Gastrocnemius medialis (tissue), 4 donors: ENCODE measurements around the gene APOBEC2. TPM values are rescaled to one million over a fixed set of nuclear protein-coding genes. Genes with fewer than 3 reads are reported as not detected.

Experiments used
- ATAC-seq, 2 donors: fragments of 150-250 bp; one replicate each; pipeline ENCODE4 v1.9.1; 2016
- DNase-seq, 2 donors: peaks; one replicate each; pipeline ENCODE4 v3.0.0-alpha.2; 2019
- H3K27ac ChIP-seq, 4 donors: fragments of 200-600 bp; sonication (generic); 1 replicate in 1 of 4; 2 replicates in 3 of 4; pipeline ENCODE4 v1.5.1; 2016 to 2018; ENCODE audit warnings: mild to moderate bottlenecking in 2 of 4, moderate library complexity in 1 of 4
- H3K27me3 ChIP-seq, 3 donors: fragments of 200-600 bp; sonication (generic) in 2 of 3; 1 replicate in 1 of 3; 2 replicates in 2 of 3; pipeline versions ENCODE4 v1.5.1 to v1.6.0; 2016 to 2019; ENCODE audit warnings: mild to moderate bottlenecking in 1 of 3, moderate library complexity in 1 of 3
- H3K36me3 ChIP-seq, 2 donors: fragments of 200-600 bp; sonication (generic) in 1 of 2; one replicate each; pipeline ENCODE4 v1.5.1; 2017 to 2018
- H3K4me1 ChIP-seq, 2 donors: fragments of 200-600 bp; sonication (generic) in 1 of 2; one replicate each; pipeline ENCODE4 v1.5.1; 2016 to 2017; ENCODE audit warnings: mild to moderate bottlenecking in 2 of 2
- H3K4me3 ChIP-seq, 4 donors: fragments of 200-600 bp; sonication (generic) in 3 of 4; 1 replicate in 1 of 4; 2 replicates in 3 of 4; pipeline ENCODE4 v1.5.1; 2016 to 2019; ENCODE audit warnings: mild to moderate bottlenecking in 2 of 4
- H3K9me3 ChIP-seq, 3 donors: fragments of 200-600 bp; sonication (generic) in 2 of 3; 1 replicate in 1 of 3; 2 replicates in 2 of 3; pipeline ENCODE4 v1.5.1; 2016 to 2019
- POLR2A ChIP-seq, 2 donors: fragments of 450-650 bp; IDR thresholded peaks; one replicate each; pipeline ENCODE4 v1.6.1; 2017; ENCODE audit warnings: antibody characterized with exemption in 2 of 2, mild to moderate bottlenecking in 2 of 2, moderate library complexity in 2 of 2
- in situ Hi-C, 4 donors: fragments of 200-750 bp; cut with MboI; loops; one replicate each; pipeline versions ENCODE4 v1.15.0 to v1.8.0; 2017; ENCODE audit warnings: low sequenced_read_pairs in 4 of 4
- intact Hi-C: fragments of 100-400 bp; cut with DNase I; formaldehyde crosslinking; loops from one replicate; pipeline ENCODE4 v1.15.1; 2023; ENCODE audit warnings: low total_unique reads
- total RNA-seq, 4 donors: library from RNA; depleted of rRNA; stranded (reverse); fragments of >200 nt; gene quantifications; one replicate each; pipeline versions ENCODE4 v1.1.0 to v1.2.3, GENCODE V29; 2016
- TF ChIP-seq, protein P1 (sequence below), 5 experiments: fragments of 450-650 bp in 3 of 5; fragments of 200-600 bp in 2 of 5; sonication (generic) in 2 of 5; IDR thresholded peaks in 4 of 5; conservative IDR thresholded peaks in 1 of 5; 1 replicate in 4 of 5; 2 replicates in 1 of 5; pipeline ENCODE4 v1.5.1; 2016 to 2019; ENCODE audit warnings: antibody characterized with exemption in 5 of 5, mild to moderate bottlenecking in 3 of 5, moderate library complexity in 3 of 5

The APOBEC2 gene
- total RNA-seq, 4 donors from 2014 or later, result 93.9 to 315 (median 106) TPM

- Histone ChIP-seq H3K27ac (no peak overlapping the region), H3K27me3 (no peaks in the 10 kb centered on the region), H3K4me1 (peaks cover 13 to 18% of the 10 kb centered on the region in 2 donors), H3K4me3 (no peak overlapping the region), H3K36me3 (peaks cover 0 to 39% of the 10 kb centered on the region in 2 donors), H3K9me3 (no peaks in the 10 kb centered on the region)
- TF ChIP-seq, protein P1, sequence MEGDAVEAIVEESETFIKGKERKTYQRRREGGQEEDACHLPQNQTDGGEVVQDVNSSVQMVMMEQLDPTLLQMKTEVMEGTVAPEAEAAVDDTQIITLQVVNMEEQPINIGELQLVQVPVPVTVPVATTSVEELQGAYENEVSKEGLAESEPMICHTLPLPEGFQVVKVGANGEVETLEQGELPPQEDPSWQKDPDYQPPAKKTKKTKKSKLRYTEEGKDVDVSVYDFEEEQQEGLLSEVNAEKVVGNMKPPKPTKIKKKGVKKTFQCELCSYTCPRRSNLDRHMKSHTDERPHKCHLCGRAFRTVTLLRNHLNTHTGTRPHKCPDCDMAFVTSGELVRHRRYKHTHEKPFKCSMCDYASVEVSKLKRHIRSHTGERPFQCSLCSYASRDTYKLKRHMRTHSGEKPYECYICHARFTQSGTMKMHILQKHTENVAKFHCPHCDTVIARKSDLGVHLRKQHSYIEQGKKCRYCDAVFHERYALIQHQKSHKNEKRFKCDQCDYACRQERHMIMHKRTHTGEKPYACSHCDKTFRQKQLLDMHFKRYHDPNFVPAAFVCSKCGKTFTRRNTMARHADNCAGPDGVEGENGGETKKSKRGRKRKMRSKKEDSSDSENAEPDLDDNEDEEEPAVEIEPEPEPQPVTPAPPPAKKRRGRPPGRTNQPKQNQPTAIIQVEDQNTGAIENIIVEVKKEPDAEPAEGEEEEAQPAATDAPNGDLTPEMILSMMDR (IDR thresholded peaks at IDR 0.05 in 4 of 5, conservative IDR thresholded peaks at IDR 0.05 in 1 of 5), result no peak
- no peak for TF ChIP-seq POLR2A (IDR thresholded peaks at IDR 0.05)
- intact Hi-C loops, result no loop called here
- DNase-seq (no peak), ATAC-seq (no peak)
- in situ Hi-C loops, result no loop called here
Observed at GRCh38 chr6:41080621-41081020, 27.6 kb downstream of the APOBEC2 start.

DNA sequence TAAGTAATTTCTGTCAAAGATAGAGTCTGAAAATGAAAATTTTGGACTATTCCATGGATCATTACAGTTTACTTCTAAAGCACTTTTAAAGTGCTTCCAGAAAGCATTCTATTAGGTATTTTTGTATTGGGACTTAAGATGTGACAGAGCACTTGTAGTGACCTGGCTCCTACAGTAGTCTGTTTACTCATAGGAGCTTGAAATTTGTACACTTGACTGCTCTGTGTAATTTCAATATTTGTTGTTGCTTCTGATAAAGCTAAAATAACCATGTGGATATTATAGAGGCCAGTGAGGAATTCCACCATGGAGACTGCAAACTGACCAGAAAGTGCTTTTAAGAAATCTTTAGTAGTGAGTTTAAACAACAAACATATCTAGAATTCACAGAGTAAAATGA, 30.1 kb downstream of the APOBEC2 start:
- intact Hi-C loops (no loop called here), in situ Hi-C loops (no loop called here)
- Histone ChIP-seq H3K4me3 (no peak overlapping the region), H3K27ac (no peak overlapping the region), H3K36me3 (peaks cover 0 to 52% of the 10 kb centered on the region in 2 donors), H3K27me3 (no peaks in the 10 kb centered on the region), H3K4me1 (no peaks in the 10 kb centered on the region), H3K9me3 (no peaks in the 10 kb centered on the region)
- DNase-seq, result no peak
- TF ChIP-seq, protein P1 (IDR thresholded peaks at IDR 0.05 in 4 of 5, conservative IDR thresholded peaks at IDR 0.05 in 1 of 5), result no peak
- no peak for TF ChIP-seq POLR2A (IDR thresholded peaks at IDR 0.05)
- ATAC-seq, result no peak

DNA sequence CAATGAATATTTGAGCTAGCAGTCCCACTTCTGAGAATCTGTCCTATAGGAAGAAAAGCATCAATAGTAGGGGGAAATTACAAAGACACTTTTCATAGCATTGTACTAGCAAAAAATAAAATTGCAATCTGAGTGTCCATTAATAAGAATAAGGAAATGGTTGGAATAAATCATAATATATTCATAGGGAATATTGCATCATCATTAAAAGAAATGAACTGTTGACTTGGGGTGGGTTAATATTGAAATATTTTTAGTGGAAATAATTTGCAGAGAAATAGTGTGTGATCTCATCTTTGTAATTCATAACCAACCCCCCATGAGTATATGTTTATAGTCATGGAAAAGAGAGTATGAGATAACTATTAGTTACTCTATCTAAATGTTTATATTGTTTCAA, 32.2 kb downstream of the APOBEC2 start:
- peaks cover 0 to 56% of the 10 kb centered on the region in 2 donors for H3K36me3 ChIP-seq
- H3K27ac ChIP-seq, result no peak overlapping the region
- no peaks in the 10 kb centered on the region for H3K27me3 ChIP-seq
- no peak overlapping the region for H3K4me3 ChIP-seq
- no peak for ATAC-seq
- intact Hi-C loops, result no loop called here
- DNase-seq, result no peak
- TF ChIP-seq, protein P1 (IDR thresholded peaks at IDR 0.05 in 4 of 5, conservative IDR thresholded peaks at IDR 0.05 in 1 of 5), result no peak
- TF ChIP-seq POLR2A (IDR thresholded peaks at IDR 0.05), result no peak
- no peaks in the 10 kb centered on the region for H3K9me3 ChIP-seq
- in situ Hi-C loops, result no loop called here
- no peaks in the 10 kb centered on the region for H3K4me1 ChIP-seq

DNA sequence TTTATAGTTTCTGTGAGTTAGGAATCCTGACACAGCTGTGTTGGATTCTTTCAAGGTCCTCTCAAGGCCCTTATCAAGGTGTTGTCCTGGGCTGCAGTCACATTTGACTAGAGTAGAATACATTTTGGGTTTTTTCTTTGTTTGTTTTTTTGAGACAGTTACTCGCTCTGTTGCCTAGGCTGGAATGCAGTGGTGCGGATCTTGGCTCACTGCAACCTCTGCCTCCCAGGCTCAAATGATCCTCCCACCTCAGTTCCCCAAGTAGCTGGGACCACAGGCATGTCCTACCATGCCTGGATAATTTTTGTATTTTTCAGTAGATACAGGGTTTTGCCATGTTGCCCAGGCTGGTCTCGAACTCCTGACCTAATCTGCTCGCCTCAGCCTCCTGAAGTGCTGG, 35.4 kb downstream of the APOBEC2 start:
- in situ Hi-C loops (no loop called here), intact Hi-C loops (no loop called here)
- Histone ChIP-seq H3K27me3 (no peaks in the 10 kb centered on the region), H3K4me1 (no peaks in the 10 kb centered on the region), H3K4me3 (no peak overlapping the region), H3K27ac (no peak overlapping the region), H3K36me3 (peaks cover 0 to 73% of the 10 kb centered on the region in 2 donors), H3K9me3 (no peaks in the 10 kb centered on the region)
- DNase-seq, result no peak
- ATAC-seq, result no peak
- TF ChIP-seq POLR2A (IDR thresholded peaks at IDR 0.05), result no peak
- TF ChIP-seq, protein P1 (IDR thresholded peaks at IDR 0.05 in 4 of 5, conservative IDR thresholded peaks at IDR 0.05 in 1 of 5), result no peak
